ENCODE data around the gene ANKRD12. TPM values are rescaled to one million over a fixed set of nuclear protein-coding genes. Genes with fewer than 3 reads are reported as not detected.

ANKRD12 gene
- total RNA-seq, 1 experiment from 2014 or later: 23.5 TPM

GRCh38 chr18:9100796-9101195 is 35.8 kb upstream of the ANKRD12 start (continued):
- TF ChIP-seq FOSL1 (IDR thresholded peaks at IDR 0.05; ENCODE audit: low read depth) (no peak), SIN3A (IDR thresholded peaks at IDR 0.05; ENCODE audit: low read depth) (no peak), POLR2A (IDR thresholded peaks at IDR 0.05; ENCODE audit: borderline replicate concordance, extremely low read depth, insufficient read depth, insufficient read length) (no peak), YY1 (IDR thresholded peaks at IDR 0.05; ENCODE audit: extremely low read depth, insufficient replicate concordance, low read depth, low read length) (no peak)

GRCh38 chr18:9101730-9102507 is 34.7 kb upstream of the ANKRD12 start:
- peaks cover 44% of the 10 kb centered on the region for H3K79me2 ChIP-seq (ENCODE audit: insufficient read depth, low read length)
- H3K4me1 ChIP-seq (ENCODE audit: control insufficient read depth in 1 of 2, insufficient read depth in 2 of 2, low read length in 2 of 2): peaks cover 10 to 21% of the 10 kb centered on the region in 2 experiments
- ChIA-PET CTCF (interaction anchor here (1.3 kb wide), 1 partner anchor 14 kb away, joined by 3 read pairs; no protein-coding TSS in a partner anchor), POLR2A (interaction anchor here (1.1 kb wide), 1 partner anchor 11 kb away, joined by 3 read pairs; no protein-coding TSS in a partner anchor), RAD21 (ENCODE audit: low non-redundant PET in 1 of 2, low total read pairs in 2 of 2, uncharacterized antibody in 2 of 2, unreplicated experiment in 2 of 2) (interaction anchor here in 1 of 2 experiments (0.6 kb wide), 1 partner anchor 831 kb away, joined by 5 read pairs; no protein-coding TSS in a partner anchor)
- H3K4me2 ChIP-seq (ENCODE audit: low read length): peak overlapping the region; percentile 83
- peaks cover 0 to 19% of the 10 kb centered on the region in 2 experiments; a peak in 2 of 4 replicates for H3K36me3 ChIP-seq (ENCODE audit: control insufficient read depth in 1 of 2, insufficient read depth in 2 of 2, low read length in 2 of 2)
- H3K4me3 ChIP-seq (replicated peaks in 1 of 2; ENCODE audit: low read depth in 1 of 2, low read length in 2 of 2): peak overlapping the region; percentile 69 to 81
- BruUV-seq (replicated peaks): TSS peak; percentile 93
- intact Hi-C loops (cut with micrococcal nuclease): loop anchor here (2.0 kb wide), 1 partner anchor 35 kb away; the partner anchor contains the start of gene ANKRD12
- no peak overlapping the region for H2AFZ ChIP-seq (ENCODE audit: low read depth, low read length, poor library complexity, severe bottlenecking)
- no peaks in the 10 kb centered on the region for H3K9me3 ChIP-seq (ENCODE audit: control insufficient read depth in 1 of 2, insufficient read depth in 1 of 2, low read depth in 1 of 2, low read length in 2 of 2)
- peak; percentile 44 for DNase-seq (ENCODE audit: low read depth, low spot score)
- H4K20me1 ChIP-seq (ENCODE audit: insufficient read depth): peaks cover 3% of the 10 kb centered on the region; the same call in 1 of the 2 replicates
- H3K27me3 ChIP-seq (ENCODE audit: insufficient read depth, low read length): no peaks in the 10 kb centered on the region
- peak; percentile 44 for ATAC-seq
- H3K27ac ChIP-seq (ENCODE audit: low read depth, low read length): peak overlapping the region; percentile 77
- TF ChIP-seq SIN3A (IDR thresholded peaks at IDR 0.05; ENCODE audit: low read depth) (peak; percentile 43; the same call in 1 of the 2 replicates), CEBPB (IDR thresholded peaks at IDR 0.05; ENCODE audit: low read depth) (no peak), JUND (IDR thresholded peaks at IDR 0.05) (peak; percentile 20; the same call in 1 of the 2 replicates), POLR2A (IDR thresholded peaks at IDR 0.05; ENCODE audit: borderline replicate concordance, extremely low read depth, insufficient read depth, insufficient read length) (peak; percentile 4), FOSL1 (IDR thresholded peaks at IDR 0.05; ENCODE audit: low read depth) (peak; percentile 21; the same call in 1 of the 2 replicates), SRF (IDR thresholded peaks at IDR 0.05; ENCODE audit: low read depth) (no peak), ELF1 (IDR thresholded peaks at IDR 0.05; ENCODE audit: borderline replicate concordance, low read depth) (peak; percentile 63), SP1 (IDR thresholded peaks at IDR 0.05; ENCODE audit: low read depth) (peak; percentile 50)
- peak overlapping the region; percentile 63 for H3K9ac ChIP-seq (ENCODE audit: low read length)
- H3K9me2 ChIP-seq (ENCODE audit: insufficient read depth): no peaks in the 10 kb centered on the region
